ENCODE results near the gene ZC3H14. TPM values are rescaled to one million over a fixed set of nuclear protein-coding genes. Genes with fewer than 3 reads are reported as not detected.

Gene ZC3H14
- total and polyA plus RNA-seq, 2 donors (not counting 1 experiment from before 2014, with no cell fraction given), result 31.1 to 47.0 TPM

DNA sequence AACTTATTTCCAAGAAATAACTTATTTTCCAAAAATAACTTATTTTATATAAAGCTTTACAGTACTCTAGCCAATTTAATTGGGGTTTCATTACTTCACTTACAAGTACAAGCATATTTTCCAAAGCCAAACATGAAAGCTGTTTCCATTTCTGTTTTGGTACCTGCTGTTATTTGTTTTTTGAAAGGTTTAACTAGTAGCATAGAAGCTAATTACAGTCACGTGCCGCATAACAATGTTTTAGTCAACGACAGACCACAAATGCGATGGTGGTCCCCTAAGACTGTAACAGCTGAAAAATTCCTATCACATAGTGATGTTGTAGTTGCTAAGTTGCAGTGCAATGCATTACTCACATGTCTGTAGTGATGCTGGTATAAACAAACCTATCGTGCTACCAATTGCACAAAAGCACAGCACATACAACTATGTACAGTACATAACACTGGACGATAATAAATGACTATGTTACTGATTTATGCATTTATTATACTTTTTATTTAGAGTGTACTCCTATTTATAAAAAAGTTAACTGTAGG is 29.7 kb upstream of the ZC3H14 start:
- Mint-ChIP-seq H3K27ac (no peak overlapping the region), H3K9me3 (ENCODE audit: insufficient read depth) (peaks cover 9% of the 10 kb centered on the region), H3K27me3 (peaks cover 21% of the 10 kb centered on the region), H3K4me1 (no peaks in the 10 kb centered on the region), H3K4me3 (no peak overlapping the region)
- ATAC-seq (ENCODE audit: low read depth) (no peak), DNase-seq (no peak)
- no peaks in the 10 kb centered on the region for H3K36me3 ChIP-seq (replicated peaks in 1 of 2; ENCODE audit: control extremely low read depth in 1 of 2, control insufficient read depth in 1 of 2, extremely low read depth in 1 of 2, insufficient read depth in 2 of 2, low read length in 1 of 2)
- POLR2A ChIA-PET, result no interaction called here
- 100% methylated on average over 1 of the region's 6 CpGs for WGBS (ENCODE audit: insufficient coverage)
- peaks cover 1 to 4% (median 2%) of the 10 kb centered on the region in 3 donors for H3K9me3 ChIP-seq (ENCODE audit: control extremely low read depth in 1 of 3, control insufficient read depth in 2 of 3, insufficient read depth in 1 of 3, low read length in 2 of 3)
- no peak overlapping the region for H3K4me3 ChIP-seq (ENCODE audit: control extremely low read depth in 1 of 5, extremely low read depth in 1 of 5, insufficient read depth in 1 of 5, low read depth in 2 of 5, low read length in 4 of 5)
- H3K27me3 ChIP-seq (replicated peaks in 1 of 4; ENCODE audit: control extremely low read depth in 1 of 4, control insufficient read depth in 3 of 4, insufficient read depth in 4 of 4, low read length in 3 of 4), result peaks cover 0 to 2% (median 0%) of the 10 kb centered on the region in 4 experiments
- no peaks in the 10 kb centered on the region for H3K79me2 ChIP-seq (ENCODE audit: control insufficient read depth, insufficient read depth, low read length)
- no peaks in the 10 kb centered on the region for H4K20me1 ChIP-seq (ENCODE audit: control insufficient read depth, insufficient read depth, low read length, poor library complexity, severe bottlenecking)
- H3K4me2 ChIP-seq (replicated peaks; ENCODE audit: low read depth, low read length, poor library complexity, severe bottlenecking), result no peak overlapping the region
- TF ChIP-seq, protein P1, sequence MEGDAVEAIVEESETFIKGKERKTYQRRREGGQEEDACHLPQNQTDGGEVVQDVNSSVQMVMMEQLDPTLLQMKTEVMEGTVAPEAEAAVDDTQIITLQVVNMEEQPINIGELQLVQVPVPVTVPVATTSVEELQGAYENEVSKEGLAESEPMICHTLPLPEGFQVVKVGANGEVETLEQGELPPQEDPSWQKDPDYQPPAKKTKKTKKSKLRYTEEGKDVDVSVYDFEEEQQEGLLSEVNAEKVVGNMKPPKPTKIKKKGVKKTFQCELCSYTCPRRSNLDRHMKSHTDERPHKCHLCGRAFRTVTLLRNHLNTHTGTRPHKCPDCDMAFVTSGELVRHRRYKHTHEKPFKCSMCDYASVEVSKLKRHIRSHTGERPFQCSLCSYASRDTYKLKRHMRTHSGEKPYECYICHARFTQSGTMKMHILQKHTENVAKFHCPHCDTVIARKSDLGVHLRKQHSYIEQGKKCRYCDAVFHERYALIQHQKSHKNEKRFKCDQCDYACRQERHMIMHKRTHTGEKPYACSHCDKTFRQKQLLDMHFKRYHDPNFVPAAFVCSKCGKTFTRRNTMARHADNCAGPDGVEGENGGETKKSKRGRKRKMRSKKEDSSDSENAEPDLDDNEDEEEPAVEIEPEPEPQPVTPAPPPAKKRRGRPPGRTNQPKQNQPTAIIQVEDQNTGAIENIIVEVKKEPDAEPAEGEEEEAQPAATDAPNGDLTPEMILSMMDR (IDR thresholded peaks at IDR 0.05), result no peak
- TF ChIP-seq EZH2 (IDR thresholded peaks at IDR 0.05; ENCODE audit: borderline replicate concordance, insufficient read depth, low read depth, low read length, poor library complexity, severe bottlenecking), result no peak
- no peak overlapping the region for H3K9ac ChIP-seq (ENCODE audit: low read length)
- H2AFZ ChIP-seq (ENCODE audit: insufficient read depth, low read depth, low read length, poor library complexity, severe bottlenecking), result no peak overlapping the region
- H3K4me1 ChIP-seq (ENCODE audit: control insufficient read depth in 2 of 2, insufficient read depth in 2 of 2, low read length in 2 of 2), result no peaks in the 10 kb centered on the region
- intact Hi-C loops (cut with micrococcal nuclease), result no loop called here
- H3K27ac ChIP-seq (ENCODE audit: low read length in 2 of 2), result no peak overlapping the region
- CTCF ChIA-PET, result no interaction called here

DNA sequence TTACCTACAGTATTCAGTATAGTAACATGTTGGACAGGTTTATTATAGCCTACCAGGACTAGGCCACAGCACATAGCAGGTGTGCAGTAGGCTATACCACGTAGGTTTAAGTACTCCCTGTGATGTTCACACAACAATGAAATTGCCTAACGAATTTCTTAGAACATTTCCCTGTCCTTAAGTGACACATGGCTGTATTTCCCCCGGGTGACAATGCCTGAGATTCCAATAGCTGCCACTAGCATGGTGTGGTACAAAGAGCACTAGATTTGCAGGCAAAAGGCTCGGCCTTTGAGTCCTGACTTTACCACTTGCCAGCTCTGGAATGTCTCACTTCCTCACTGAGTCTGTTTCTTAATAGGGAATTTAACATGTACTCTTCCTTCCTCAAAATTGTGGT is 27.7 kb upstream of the ZC3H14 start:
- Histone ChIP-seq H3K27me3 (replicated peaks in 1 of 4; ENCODE audit: control extremely low read depth in 1 of 4, control insufficient read depth in 3 of 4, insufficient read depth in 4 of 4, low read length in 3 of 4) (peaks cover 0 to 2% (median under 1%) of the 10 kb centered on the region in 4 experiments), H3K36me3 (replicated peaks in 1 of 2; ENCODE audit: control extremely low read depth in 1 of 2, control insufficient read depth in 1 of 2, extremely low read depth in 1 of 2, insufficient read depth in 2 of 2, low read length in 1 of 2) (no peaks in the 10 kb centered on the region), H3K9me3 (ENCODE audit: control extremely low read depth in 1 of 3, control insufficient read depth in 2 of 3, insufficient read depth in 1 of 3, low read length in 2 of 3) (no peaks in the 10 kb centered on the region), H2AFZ (ENCODE audit: insufficient read depth, low read depth, low read length, poor library complexity, severe bottlenecking) (no peak overlapping the region), H3K79me2 (ENCODE audit: control insufficient read depth, insufficient read depth, low read length) (no peaks in the 10 kb centered on the region), H3K9ac (ENCODE audit: low read length) (no peak overlapping the region), H4K20me1 (ENCODE audit: control insufficient read depth, insufficient read depth, low read length, poor library complexity, severe bottlenecking) (no peaks in the 10 kb centered on the region), H3K4me1 (ENCODE audit: control insufficient read depth in 2 of 2, insufficient read depth in 2 of 2, low read length in 2 of 2) (no peaks in the 10 kb centered on the region), H3K27ac (ENCODE audit: low read length in 2 of 2) (no peak overlapping the region), H3K4me3 (ENCODE audit: control extremely low read depth in 1 of 5, extremely low read depth in 1 of 5, insufficient read depth in 1 of 5, low read depth in 2 of 5, low read length in 4 of 5) (no peak overlapping the region), H3K4me2 (replicated peaks; ENCODE audit: low read depth, low read length, poor library complexity, severe bottlenecking) (no peak overlapping the region)
- Mint-ChIP-seq H3K4me3 (no peak overlapping the region), H3K4me1 (no peaks in the 10 kb centered on the region), H3K27ac (no peak overlapping the region), H3K9me3 (ENCODE audit: insufficient read depth) (peaks cover 4% of the 10 kb centered on the region), H3K27me3 (peaks cover 11% of the 10 kb centered on the region)
- ChIA-PET POLR2A (no interaction called here), CTCF (no interaction called here)
- 43% methylated on average over 3 of the region's 4 CpGs for WGBS (ENCODE audit: insufficient coverage)
- no peak for ATAC-seq (ENCODE audit: low read depth)
- TF ChIP-seq, protein P1 (IDR thresholded peaks at IDR 0.05), result no peak
- TF ChIP-seq EZH2 (IDR thresholded peaks at IDR 0.05; ENCODE audit: borderline replicate concordance, insufficient read depth, low read depth, low read length, poor library complexity, severe bottlenecking), result no peak
- DNase-seq, result no peak
- intact Hi-C loops (cut with micrococcal nuclease), result no loop called here
